ENCODE measurements around the gene NAGS. TPM values are rescaled to one million over a fixed set of nuclear protein-coding genes. Genes with fewer than 3 reads are reported as not detected.

Gene NAGS
- total and polyA plus RNA-seq, 10 of the 15 experiments (the other 5 are each of a cell fraction or from before 2014, with no cell fraction given) = 0.11 to 1.6 (median 0.64) TPM; not detected in 1

DNA sequence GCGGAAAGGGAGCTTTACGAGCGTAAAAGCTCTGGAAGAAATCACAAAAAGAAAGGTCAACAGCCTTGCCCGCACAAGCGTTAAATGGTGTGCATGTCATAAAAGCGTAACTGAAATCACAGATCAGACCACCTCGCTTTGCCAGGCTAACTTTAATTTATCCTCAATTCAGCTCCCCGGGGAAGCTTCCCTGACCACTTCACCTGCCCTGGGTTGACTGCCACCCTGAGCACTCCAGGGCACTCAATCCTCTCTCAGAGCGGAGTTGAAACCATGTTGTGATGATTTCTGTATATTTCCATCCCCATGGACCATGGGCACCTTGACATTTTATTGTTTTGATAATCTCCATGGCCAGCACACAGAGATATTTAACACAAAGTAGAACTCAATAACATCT is 16.1 kb upstream of the NAGS start:
- TF ChIP-seq ETV6 (conservative IDR thresholded peaks at IDR 0.05 in 1 of 2, IDR thresholded peaks at IDR 0.05 in 1 of 2; ENCODE audit: borderline replicate concordance in 1 of 2, low read depth in 1 of 2) (no peak), NBN (IDR thresholded peaks at IDR 0.05) (no peak)
- RAD21 ChIA-PET (ENCODE audit: unreplicated experiment) = interaction anchor here (0.7 kb wide), 1 partner anchor 79 kb away, joined by 3 read pairs; no protein-coding TSS in a partner anchor
- Histone ChIP-seq H2AFZ (ENCODE audit: control insufficient read depth, low read depth, low read length) (no peak overlapping the region), H3K9me3 (replicated peaks; ENCODE audit: control insufficient read depth, insufficient read depth, low read length) (no peaks in the 10 kb centered on the region), H3K79me2 (ENCODE audit: control insufficient read depth, insufficient read depth, low read length) (no peaks in the 10 kb centered on the region), H3K4me2 (ENCODE audit: control insufficient read depth, insufficient read depth) (no peak overlapping the region), H3K27me3 (replicated peaks in 1 of 2; ENCODE audit: control insufficient read depth in 2 of 2, insufficient read depth in 2 of 2, low read length in 1 of 2) (peaks cover 0 to 12% of the 10 kb centered on the region in 2 experiments; a peak in 3 of 4 replicates), H3K4me1 (ENCODE audit: control insufficient read depth, insufficient read depth, low read length) (no peaks in the 10 kb centered on the region), H3K9ac (ENCODE audit: control insufficient read depth, insufficient read depth, low read length) (no peak overlapping the region), H3K4me3 (no peak overlapping the region), H4K20me1 (ENCODE audit: control insufficient read depth, insufficient read depth) (no peaks in the 10 kb centered on the region), H3K36me3 (ENCODE audit: control insufficient read depth in 2 of 2, insufficient read depth in 2 of 2, low read length in 1 of 2) (no peaks in the 10 kb centered on the region), H3K27ac (ENCODE audit: control insufficient read depth, insufficient read depth) (no peak overlapping the region)
- in situ Hi-C loops (cut with MboI) (no loop called here), intact Hi-C loops (cut with micrococcal nuclease; ENCODE audit: unreplicated experiment) (no loop called here)
- DNase-seq (ENCODE audit: low read depth, low spot score) = no peak
- SMC1A ChIA-PET (ENCODE audit: uncharacterized antibody, unreplicated experiment) = no interaction called here
- 61% methylated on average over 9 of the region's 9 CpGs for WGBS (ENCODE audit: insufficient coverage, insufficient replicate concordance, low lambda C conversion rate, missing lambda C conversion rate)
- FAIRE-seq = no peak
- no peak for ATAC-seq
- POLR2A ChIA-PET = no interaction called here
- BruUV-seq (replicated peaks) = no TSS peak
- CTCF ChIA-PET = no interaction called here

GRCh38 chr17:43992641-43993040 is 11.8 kb upstream of the NAGS start:
- DNase-seq (ENCODE audit: low read depth, low spot score) (no peak), FAIRE-seq (no peak), ATAC-seq (no peak)
- H3K9me3 ChIP-seq (replicated peaks; ENCODE audit: control insufficient read depth, insufficient read depth, low read length) = no peaks in the 10 kb centered on the region
- intact Hi-C loops (cut with micrococcal nuclease; ENCODE audit: unreplicated experiment) (loop anchor here (10.0 kb wide), 1 partner anchor 118 kb away; no protein-coding TSS in a partner anchor), in situ Hi-C loops (cut with MboI) (loop anchor here (5.0 kb wide), 1 partner anchor 50 kb away; the partner anchor contains the start of gene PPY)
- H3K27me3 ChIP-seq (replicated peaks in 1 of 2; ENCODE audit: control insufficient read depth in 2 of 2, insufficient read depth in 2 of 2, low read length in 1 of 2) = peaks cover 4 to 6% of the 10 kb centered on the region in 2 experiments; a peak in 3 of 4 replicates
- H3K79me2 ChIP-seq (ENCODE audit: control insufficient read depth, insufficient read depth, low read length) = no peaks in the 10 kb centered on the region
- SMC1A ChIA-PET (ENCODE audit: uncharacterized antibody, unreplicated experiment) = no interaction called here
- no peaks in the 10 kb centered on the region for H4K20me1 ChIP-seq (ENCODE audit: control insufficient read depth, insufficient read depth)
- H3K9ac ChIP-seq (ENCODE audit: control insufficient read depth, insufficient read depth, low read length) = no peak overlapping the region
- H3K4me1 ChIP-seq (ENCODE audit: control insufficient read depth, insufficient read depth, low read length) = no peaks in the 10 kb centered on the region
- WGBS (ENCODE audit: insufficient coverage, insufficient replicate concordance, low lambda C conversion rate, missing lambda C conversion rate) = 63% methylated on average over 14 of the region's 14 CpGs
- H3K4me3 ChIP-seq = no peak overlapping the region
- no peak overlapping the region for H3K4me2 ChIP-seq (ENCODE audit: control insufficient read depth, insufficient read depth)
- CTCF ChIA-PET = interaction anchor here (1.2 to 1.6 kb wide), 3 partner anchors 11 to 83 kb away, joined by 4 to 5 read pairs (median 4); no protein-coding TSS in a partner anchor
- no TSS peak for BruUV-seq (replicated peaks)
- H3K36me3 ChIP-seq (ENCODE audit: control insufficient read depth in 2 of 2, insufficient read depth in 2 of 2, low read length in 1 of 2) = no peaks in the 10 kb centered on the region
- no peak overlapping the region for H2AFZ ChIP-seq (ENCODE audit: control insufficient read depth, low read depth, low read length)
- RAD21 ChIA-PET (ENCODE audit: unreplicated experiment) = no interaction called here
- POLR2A ChIA-PET = no interaction called here
- no peak overlapping the region for H3K27ac ChIP-seq (ENCODE audit: control insufficient read depth, insufficient read depth)
- TF ChIP-seq IKZF1 (conservative IDR thresholded peaks at IDR 0.05) (no peak), SMAD1 (IDR thresholded peaks at IDR 0.05; ENCODE audit: low read depth, partially characterized antibody) (no peak), YY1 (IDR thresholded peaks at IDR 0.05; ENCODE audit: low read depth, low read length) (no peak), DPF2 (IDR thresholded peaks at IDR 0.05) (no peak), SREBF1 (IDR thresholded peaks at IDR 0.05; ENCODE audit: low read length) (no peak), CHD4 (IDR thresholded peaks at IDR 0.05) (no peak), KLF5 (IDR thresholded peaks at IDR 0.05; ENCODE audit: partially characterized antibody) (no peak), CREM (IDR thresholded peaks at IDR 0.05; ENCODE audit: low read depth) (no peak), JUND (IDR thresholded peaks at IDR 0.05; ENCODE audit: low read depth, low read length) (no peak), REST (IDR thresholded peaks at IDR 0.05; ENCODE audit: low read depth, low read length) (no peak), NFIC (IDR thresholded peaks at IDR 0.05; ENCODE audit: low read depth, low read length) (no peak)
- TF ChIP-seq, protein P1, sequence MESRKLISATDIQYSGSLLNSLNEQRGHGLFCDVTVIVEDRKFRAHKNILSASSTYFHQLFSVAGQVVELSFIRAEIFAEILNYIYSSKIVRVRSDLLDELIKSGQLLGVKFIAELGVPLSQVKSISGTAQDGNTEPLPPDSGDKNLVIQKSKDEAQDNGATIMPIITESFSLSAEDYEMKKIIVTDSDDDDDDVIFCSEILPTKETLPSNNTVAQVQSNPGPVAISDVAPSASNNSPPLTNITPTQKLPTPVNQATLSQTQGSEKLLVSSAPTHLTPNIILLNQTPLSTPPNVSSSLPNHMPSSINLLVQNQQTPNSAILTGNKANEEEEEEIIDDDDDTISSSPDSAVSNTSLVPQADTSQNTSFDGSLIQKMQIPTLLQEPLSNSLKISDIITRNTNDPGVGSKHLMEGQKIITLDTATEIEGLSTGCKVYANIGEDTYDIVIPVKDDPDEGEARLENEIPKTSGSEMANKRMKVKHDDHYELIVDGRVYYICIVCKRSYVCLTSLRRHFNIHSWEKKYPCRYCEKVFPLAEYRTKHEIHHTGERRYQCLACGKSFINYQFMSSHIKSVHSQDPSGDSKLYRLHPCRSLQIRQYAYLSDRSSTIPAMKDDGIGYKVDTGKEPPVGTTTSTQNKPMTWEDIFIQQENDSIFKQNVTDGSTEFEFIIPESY (IDR thresholded peaks at IDR 0.05) = no peak

All from GM12878 (cell line).